Esophagus squamous epithelium (tissue), 5 donors: Measurements from ENCODE around the gene GTF2H4. TPM values are rescaled to one million over a fixed set of nuclear protein-coding genes. Genes with fewer than 3 reads are reported as not detected.

Experiments used
- DNase-seq: peaks from one replicate; lab custom pipeline; 2025; lab: John Stamatoyannopoulos, UW
- H3K27ac ChIP-seq, 4 donors: fragments of 200-600 bp; sonication (generic); one replicate each; pipeline ENCODE4 v1.5.1; 2016 to 2019; ENCODE audit warnings: mild to moderate bottlenecking in 1 of 4
- H3K27me3 ChIP-seq, 4 donors: fragments of 200-600 bp; sonication (generic); 1 replicate in 3 of 4; 2 replicates in 1 of 4; pipeline versions ENCODE4 v1.5.1 to v1.6.0; 2017 to 2021; ENCODE audit warnings: antibody characterized with exemption in 1 of 4
- H3K36me3 ChIP-seq, 3 donors: fragments of 200-600 bp; sonication (generic); one replicate each; pipeline ENCODE4 v1.5.1; 2016 to 2019
- H3K4me1 ChIP-seq, 3 donors: fragments of 200-600 bp; sonication (generic); one replicate each; pipeline ENCODE4 v1.5.1; 2017 to 2019
- H3K4me3 ChIP-seq, 4 donors: fragments of 200-600 bp; sonication (generic); 1 replicate in 3 of 4; 2 replicates in 1 of 4; pipeline ENCODE4 v1.5.1; 2016 to 2019; ENCODE audit warnings: mild to moderate bottlenecking in 2 of 4, moderate library complexity in 1 of 4
- H3K9me3 ChIP-seq, 3 donors: fragments of 200-600 bp; sonication (generic); one replicate each; pipeline ENCODE4 v1.5.1; 2016 to 2019
- CTCF ChIP-seq, 6 experiments: fragments of 450-650 bp in 4 of 6; fragments of 200-600 bp in 2 of 6; sonication (generic) in 2 of 6; IDR thresholded peaks; one replicate each; pipeline ENCODE4 v1.5.1; 2016 to 2019; ENCODE audit warnings: antibody characterized with exemption in 6 of 6, mild to moderate bottlenecking in 4 of 6, moderate library complexity in 4 of 6
- POLR2A ChIP-seq, 4 donors: fragments of 450-650 bp; IDR thresholded peaks; one replicate each; pipeline ENCODE4 v1.6.1; 2017; ENCODE audit warnings: antibody characterized with exemption in 4 of 4, mild to moderate bottlenecking in 4 of 4, moderate library complexity in 3 of 4
- WGBS, 2 donors: methylation state at CpG; one replicate each; pipeline ENCODE4 v1.1.5; 2018; 5-methylcytosine and 5-hydroxymethylcytosine counted together
- intact Hi-C: fragments of 100-400 bp; cut with DNase I; formaldehyde crosslinking; loops from one replicate; pipeline ENCODE4 v1.15.0; 2022
- total RNA-seq, 4 donors: library from RNA; depleted of rRNA; stranded (reverse); fragments of >200 nt; gene quantifications; one replicate each; pipeline ENCODE4 v1.1.0, GENCODE V29; 2016
- donor health status: DM: yes; HTN: yes; CAD: no.

The GTF2H4 gene
- total RNA-seq, 4 donors from 2014 or later: 10.3 to 26.7 (median 12.4) TPM

GRCh38 chr6:30944051-30944450, 36.0 kb downstream of the GTF2H4 start:
- Histone ChIP-seq H3K4me3 (no peak overlapping the region), H3K9me3 (no peaks in the 10 kb centered on the region), H3K36me3 (no peaks in the 10 kb centered on the region), H3K27ac (no peak overlapping the region), H3K4me1 (peaks cover 16 to 42% (median 25%) of the 10 kb centered on the region in 3 donors), H3K27me3 (peaks cover 0 to 34% (median 0%) of the 10 kb centered on the region in 4 donors)
- TF ChIP-seq POLR2A (IDR thresholded peaks at IDR 0.05) (no peak), CTCF (IDR thresholded peaks at IDR 0.05) (no peak)
- WGBS, 2 donors: 89% methylated on average over 3 to 4 of the region's 4 CpGs
- intact Hi-C loops: no loop called here
- DNase-seq: no peak

- peaks cover 5 to 29% (median 13%) of the 10 kb centered on the region in 3 donors for H3K4me1 ChIP-seq
- WGBS, 2 donors: 78 to 82% methylated on average over 5 of the region's 5 CpGs
- H3K4me3 ChIP-seq: no peak overlapping the region
- H3K27ac ChIP-seq: no peak overlapping the region
- no peaks in the 10 kb centered on the region for H3K9me3 ChIP-seq
- DNase-seq: no peak
- H3K27me3 ChIP-seq: peaks cover 0 to 39% (median 0%) of the 10 kb centered on the region in 4 donors
- intact Hi-C loops: no loop called here
- TF ChIP-seq CTCF (IDR thresholded peaks at IDR 0.05): no peak
- TF ChIP-seq POLR2A (IDR thresholded peaks at IDR 0.05): no peak
- H3K36me3 ChIP-seq: no peaks in the 10 kb centered on the region
Measured at GRCh38 chr6:30945281-30945680, 37.3 kb downstream of the GTF2H4 start.

GRCh38 chr6:30947231-30947630, 39.2 kb downstream of the GTF2H4 start:
- no peak overlapping the region for H3K27ac ChIP-seq
- TF ChIP-seq CTCF (IDR thresholded peaks at IDR 0.05): no peak
- no peak for TF ChIP-seq POLR2A (IDR thresholded peaks at IDR 0.05)
- no peak overlapping the region for H3K4me3 ChIP-seq
- H3K27me3 ChIP-seq: peaks cover 0 to 45% (median 0%) of the 10 kb centered on the region in 4 donors
- H3K4me1 ChIP-seq: peaks cover 5 to 10% (median 5%) of the 10 kb centered on the region in 3 donors
- WGBS, 2 donors: 58 to 80% methylated on average over 4 of the region's 4 CpGs
- H3K9me3 ChIP-seq: no peaks in the 10 kb centered on the region
- DNase-seq: no peak
- no peaks in the 10 kb centered on the region for H3K36me3 ChIP-seq
- intact Hi-C loops: no loop called here

- 90 to 95% methylated on average over 6 of the region's 6 CpGs for WGBS, 2 donors
- Histone ChIP-seq H3K4me3 (no peak overlapping the region), H3K9me3 (no peaks in the 10 kb centered on the region), H3K27ac (no peak overlapping the region), H3K27me3 (peaks cover 0 to 41% (median 0%) of the 10 kb centered on the region in 4 donors), H3K36me3 (no peaks in the 10 kb centered on the region), H3K4me1 (no peaks in the 10 kb centered on the region)
- intact Hi-C loops: no loop called here
- TF ChIP-seq POLR2A (IDR thresholded peaks at IDR 0.05) (no peak), CTCF (IDR thresholded peaks at IDR 0.05) (no peak)
- DNase-seq: no peak
Measured at GRCh38 chr6:30948811-30949210, 40.8 kb downstream of the GTF2H4 start.

- WGBS, 2 donors: 69 to 83% methylated on average over 4 to 5 of the region's 5 CpGs
- Histone ChIP-seq H3K4me3 (no peak overlapping the region), H3K9me3 (no peaks in the 10 kb centered on the region), H3K27ac (no peak overlapping the region), H3K4me1 (peaks cover 5 to 23% (median 11%) of the 10 kb centered on the region in 3 donors), H3K27me3 (peaks cover 0 to 46% (median 0%) of the 10 kb centered on the region in 4 donors), H3K36me3 (no peaks in the 10 kb centered on the region)
- intact Hi-C loops: no loop called here
- DNase-seq: no peak
- TF ChIP-seq POLR2A (IDR thresholded peaks at IDR 0.05) (no peak), CTCF (IDR thresholded peaks at IDR 0.05) (no peak)
Measured at GRCh38 chr6:30951907-30952469, 44.0 kb downstream of the GTF2H4 start.
